Kidney (tissue), 14 donors: Measurements from ENCODE around the gene BCAM. TPM values are rescaled to one million over a fixed set of nuclear protein-coding genes. Genes with fewer than 3 reads are reported as not detected.
A peak's percentile ranks its signal among the peaks of the same experiment; 100 is the strongest.
"Not testable (repeated sequence)": the region's sequence is repeated elsewhere in the genome, so short reads cannot be mapped to it uniquely, and the experiment has no call there.

Source experiments
- DNase-seq, 5 donors: peaks; one replicate each; pipeline ENCODE4 v3.0.0-alpha.2; 2013 to 2020
- FAIRE-seq: peaks from 2 replicates; lab custom pipeline; 2012; peaks lifted over from hg19 to GRCh38; lab: Jason Lieb, UNC
- H3K27ac ChIP-seq, 2 donors: one replicate each; pipeline ENCODE4 v1.7.0; 2013; ENCODE audit warnings: low read depth in 2 of 2, low read length in 2 of 2, inconsistent platforms in 1 of 2
- H3K27me3 ChIP-seq: one replicate; pipeline ENCODE4 v1.7.1; 2013; ENCODE audit warnings: low read length, inconsistent platforms; ENCODE audit not compliant: control insufficient read depth, insufficient read depth
- H3K36me3 ChIP-seq, 3 donors: one replicate each; pipeline versions ENCODE4 v1.7.0 to v1.7.1; 2013; ENCODE audit warnings: low read length in 3 of 3, control low read depth in 1 of 3, inconsistent platforms in 1 of 3; ENCODE audit not compliant: insufficient read depth in 3 of 3, control insufficient read depth in 2 of 3
- H3K4me1 ChIP-seq, 3 donors: one replicate each; pipeline versions ENCODE4 v1.7.0 to v1.7.1; 2013; ENCODE audit warnings: low read length in 3 of 3, inconsistent platforms in 1 of 3, low read depth in 1 of 3; ENCODE audit not compliant: control insufficient read depth in 2 of 3, insufficient read depth in 2 of 3
- H3K4me3 ChIP-seq, 3 donors: one replicate each; pipeline versions ENCODE4 v1.7.0 to v1.8.1; 2013; ENCODE audit warnings: low read length in 3 of 3, control low read depth in 1 of 3, inconsistent platforms in 1 of 3
- H3K9ac ChIP-seq, 3 donors: one replicate each; pipeline versions ENCODE4 v1.7.0 to v1.7.1; 2013; ENCODE audit warnings: low read length in 3 of 3, control low read depth in 1 of 3, inconsistent platforms in 1 of 3
- H3K9me3 ChIP-seq, 3 donors: one replicate each; pipeline versions ENCODE4 v1.7.0 to v1.7.1; 2013; ENCODE audit warnings: low read length in 3 of 3, control low read depth in 1 of 3, inconsistent platforms in 1 of 3; ENCODE audit not compliant: control insufficient read depth in 2 of 3, insufficient read depth in 1 of 3
- CTCF ChIP-seq: IDR thresholded peaks from 3 replicates; pipeline ENCODE4 v1.5.1; 2012; ENCODE audit warnings: mild to moderate bottlenecking, moderate library complexity, borderline replicate concordance; ENCODE audit not compliant: insufficient read depth; ENCODE audit errors: extremely low read depth
- intact Hi-C: fragments of 100-400 bp; cut with DNase I; formaldehyde crosslinking; loops from one replicate; pipeline ENCODE4 v1.11.1; 2022
- polyA plus RNA-seq: library from polyadenylated mRNA; stranded (reverse); fragments of 350-450 nt; fragmentation: Illumina TruSeq; extraction: RNeasy Lipid Tissue Mini Kit (QIAGEN cat#74804); gene quantifications from one replicate; pipeline ENCODE4 v1.2.3, GENCODE V29; 2014; ENCODE audit warnings: low read depth, low replicate concordance; ENCODE audit not compliant: insufficient read depth
- total RNA-seq: library from RNA; stranded (reverse); fragmentation: NEBNext Ultra II Directional; extraction: Animal tissue kit (Norgen Biotek cat#: 25700); gene quantifications from one replicate; pipeline ENCODE4 v1.2.1, GENCODE V29; 2021
- donor health status: control.
- donor health status: control.
- donor health status: control.
- donor health status: control.
- donor health status: control.
- donor health status: DM: yes; HTN: yes; CAD: no.
- donor health status: Normal renal cell carcinoma (clear cell type).

BCAM gene
- total and polyA plus RNA-seq, 2 donors from 2014 or later, result 671 to 748 TPM

GRCh38 chr19:44770550-44771257, 38.2 kb upstream of the BCAM start:
- DNase-seq (peak; percentile 95 to 97 (median 96)), FAIRE-seq (peak; percentile 70)
- peaks cover 0 to 5% (median 0%) of the 10 kb centered on the region in 3 donors for H3K9me3 ChIP-seq
- H3K27me3 ChIP-seq, result no peaks in the 10 kb centered on the region
- H3K4me3 ChIP-seq, result peak overlapping the region in 1 of 3 donors; percentile 39
- peaks cover 0 to 11% (median 0%) of the 10 kb centered on the region in 3 donors for H3K4me1 ChIP-seq
- H3K36me3 ChIP-seq, result no peaks in the 10 kb centered on the region
- TF ChIP-seq CTCF, result peak; percentile 88
- H3K27ac ChIP-seq, result no peak overlapping the region
- intact Hi-C loops, result no loop called here
- peak overlapping the region in 1 of 3 donors; percentile 58 for H3K9ac ChIP-seq

GRCh38 chr19:44772144-44772543, 36.8 kb upstream of the BCAM start:
- H3K9me3 ChIP-seq, FAIRE-seq, H3K9ac ChIP-seq, intact Hi-C loops, H3K27me3 ChIP-seq, H3K36me3 ChIP-seq, H3K4me3 ChIP-seq, H3K27ac ChIP-seq, DNase-seq: not testable (repeated sequence)
- peaks cover 0 to 11% (median 0%) of the 10 kb centered on the region in 3 donors for H3K4me1 ChIP-seq

- intact Hi-C loops, result no loop called here
- no peak for TF ChIP-seq CTCF
- DNase-seq (peak in 1 of 5 donors; percentile 53), FAIRE-seq (no peak)
- Histone ChIP-seq H3K4me3 (no peak overlapping the region), H3K9ac (no peak overlapping the region), H3K36me3 (no peaks in the 10 kb centered on the region), H3K27me3 (no peaks in the 10 kb centered on the region), H3K4me1 (peaks cover 0 to 11% (median 0%) of the 10 kb centered on the region in 3 donors), H3K27ac (no peak overlapping the region), H3K9me3 (peaks cover 0 to 5% (median 0%) of the 10 kb centered on the region in 3 donors)
Observed at GRCh38 chr19:44772959-44773358, 35.9 kb upstream of the BCAM start.

GRCh38 chr19:44775676-44776240, 33.1 kb upstream of the BCAM start:
- Histone ChIP-seq H3K4me1 (peaks cover 0 to 10% (median 0%) of the 10 kb centered on the region in 3 donors), H3K9me3 (no peaks in the 10 kb centered on the region), H3K9ac (no peak overlapping the region), H3K4me3 (no peak overlapping the region), H3K36me3 (no peaks in the 10 kb centered on the region), H3K27ac (no peak overlapping the region), H3K27me3 (no peaks in the 10 kb centered on the region)
- TF ChIP-seq CTCF, result no peak
- FAIRE-seq (no peak), DNase-seq (no peak)
- intact Hi-C loops, result no loop called here
